ENCODE measurements around the gene DHX9.

GRCh38 chr1:182845379-182845778 is 6.2 kb downstream of the DHX9 start:
- TF ChIP-seq CTCF (IDR thresholded peaks at IDR 0.05) (no peak), ZFX (IDR thresholded peaks at IDR 0.05; ENCODE audit: borderline replicate concordance) (no peak)

Measured in 22Rv1 (cell line).